ENCODE data around the gene PPWD1.
A peak's percentile ranks its signal among the peaks of the same experiment; 100 is the strongest.

The PPWD1 gene

GRCh38 chr5:65562731-65563701 lies at the start of gene PPWD1, which contains the start of gene CENPK:
Gene PPWD1 (plus strand): TSS chr5:65563296. CDS start chr5:65563311, 15 bp downstream.
Gene CENPK (minus strand): TSS chr5:65563168. CDS start chr5:65554907, 8,261 bp downstream.
- H3K4me3 ChIP-seq (ENCODE audit: control insufficient read depth, low read depth, low read length), result peak within 1 kb of the TSS; percentile 98
- TF ChIP-seq CTCF (conservative IDR thresholded peaks at IDR 0.05; ENCODE audit: control insufficient read depth, insufficient read depth, low read depth, low read length), result no peak

DNA sequence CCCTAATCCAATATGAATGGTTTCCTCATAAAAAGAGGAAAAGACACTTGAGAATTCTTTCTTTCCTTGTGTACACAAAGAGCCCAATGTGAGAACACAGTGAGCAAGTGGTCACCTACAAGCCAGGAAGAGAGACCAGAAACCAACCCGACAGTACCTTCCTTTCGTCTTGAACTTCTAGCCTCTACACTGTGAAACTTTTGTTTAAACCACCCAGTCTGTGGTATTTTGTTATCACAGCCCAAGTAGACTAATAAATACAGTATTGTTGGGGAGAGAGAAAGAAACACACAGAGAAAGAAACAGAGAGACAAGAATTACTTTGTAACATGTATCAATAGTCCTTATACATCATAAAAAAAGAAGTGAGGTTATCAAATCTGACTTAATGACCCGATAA lies 37.4 kb upstream of the PPWD1 start:
- H3K4me3 ChIP-seq (ENCODE audit: control insufficient read depth, low read depth, low read length), result no peak overlapping the region
- DNase-seq (ENCODE audit: low read depth), result no peak
- TF ChIP-seq CTCF (conservative IDR thresholded peaks at IDR 0.05; ENCODE audit: control insufficient read depth, insufficient read depth, low read depth, low read length), result no peak

More at GRCh38 chr5:65562731-65563701, at the start of gene PPWD1, which contains the start of gene CENPK:
- DNase-seq (ENCODE audit: low read depth), result peak; percentile 94

- H3K4me3 ChIP-seq (ENCODE audit: control insufficient read depth, low read depth, low read length), result no peak overlapping the region
- no peak for TF ChIP-seq CTCF (conservative IDR thresholded peaks at IDR 0.05; ENCODE audit: control insufficient read depth, insufficient read depth, low read depth, low read length)
- no peak for DNase-seq (ENCODE audit: low read depth)
These were observed 32.2 kb upstream of the PPWD1 start for GRCh38 chr5:65530904-65531303.

DNA sequence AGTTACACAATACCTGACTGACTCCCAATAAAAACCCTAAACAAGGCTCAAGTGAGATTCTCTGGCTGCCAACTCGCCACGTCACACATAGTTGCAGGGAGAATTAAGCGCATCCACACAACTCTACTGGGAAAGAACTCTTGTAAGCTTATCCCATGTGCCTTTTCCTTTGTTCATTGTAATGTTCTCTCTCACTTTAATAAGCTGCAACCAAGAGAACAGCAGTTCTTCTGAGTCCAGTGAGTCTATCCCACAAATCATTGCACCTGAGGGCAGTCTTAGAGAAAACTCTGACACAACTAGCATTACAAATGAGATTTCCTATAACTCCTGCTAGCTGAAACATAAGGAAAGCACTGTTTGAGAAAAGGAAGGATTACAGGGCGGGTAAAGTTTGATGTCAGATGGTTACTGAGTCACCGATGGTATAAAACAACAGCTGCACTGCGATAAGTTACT lies 27.5 kb upstream of the PPWD1 start:
- no peak overlapping the region for H3K4me3 ChIP-seq (ENCODE audit: control insufficient read depth, low read depth, low read length)
- TF ChIP-seq CTCF (conservative IDR thresholded peaks at IDR 0.05; ENCODE audit: control insufficient read depth, insufficient read depth, low read depth, low read length), result no peak
- peak; percentile 7 for DNase-seq (ENCODE audit: low read depth)

DNA sequence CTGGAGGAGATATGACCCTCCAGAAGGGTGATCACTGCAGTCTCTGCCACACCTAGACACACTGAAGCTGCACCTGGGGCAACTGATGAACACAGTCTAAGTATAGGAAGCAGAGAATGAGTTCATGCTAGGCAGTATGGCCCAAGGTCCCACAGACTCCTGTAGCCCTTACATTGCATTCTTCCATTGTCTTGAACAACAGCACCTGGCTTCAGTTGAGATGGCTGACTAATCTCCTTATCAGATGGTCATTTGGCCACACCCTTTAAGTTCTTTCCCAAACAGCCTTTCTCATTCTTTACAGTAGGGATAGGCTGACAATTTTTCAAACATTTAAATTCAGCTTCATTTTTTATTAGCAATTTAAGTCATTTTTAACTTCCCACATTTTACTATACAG lies 23.3 kb upstream of the PPWD1 start:
- DNase-seq (ENCODE audit: low read depth), result no peak
- H3K4me3 ChIP-seq (ENCODE audit: control insufficient read depth, low read depth, low read length), result no peak overlapping the region
- no peak for TF ChIP-seq CTCF (conservative IDR thresholded peaks at IDR 0.05; ENCODE audit: control insufficient read depth, insufficient read depth, low read depth, low read length)

DNA sequence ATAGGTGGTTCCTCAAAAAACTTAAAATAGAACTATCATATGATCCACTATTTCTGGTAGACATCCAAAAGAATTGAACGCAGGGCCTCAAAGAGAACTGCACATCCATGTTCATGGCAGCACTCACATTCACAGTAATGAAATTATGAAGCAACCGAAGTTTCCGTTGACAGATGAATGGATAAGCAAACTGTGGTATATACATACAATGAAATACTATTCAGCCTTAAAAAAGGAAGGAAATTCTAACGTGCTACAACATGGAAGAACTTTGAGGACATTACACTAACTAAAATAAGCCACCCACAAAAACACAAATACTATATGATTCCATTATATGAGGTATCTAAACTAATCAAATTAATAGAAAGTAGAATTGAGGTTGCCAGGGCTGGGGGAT lies 18.6 kb upstream of the PPWD1 start:
- TF ChIP-seq CTCF (conservative IDR thresholded peaks at IDR 0.05; ENCODE audit: control insufficient read depth, insufficient read depth, low read depth, low read length), result no peak
- no peak for DNase-seq (ENCODE audit: low read depth)
- H3K4me3 ChIP-seq (ENCODE audit: control insufficient read depth, low read depth, low read length), result no peak overlapping the region

Data from fibroblast of mammary gland (primary cell).